Stimulated activated CD4-positive, alpha-beta T cell treated with anti-CD3 and anti-CD28 coated beads, Interleukin-4, amount 100 ng/mL, for 1 hour (primary cell): ENCODE results near the gene KIF2B.
"Not testable (repeated sequence)": the region's sequence is repeated elsewhere in the genome, so short reads cannot be mapped to it uniquely, and the experiment has no call there.

ENCODE experiments used
- DNase-seq: peaks from one replicate; pipeline ENCODE4 v3.0.0-alpha.2; 2020

KIF2B gene

GRCh38 chr17:53822764-53823163, at the start of gene KIF2B:
Gene KIF2B (plus strand): TSS chr17:53822927. CDS start chr17:53823034, 107 bp downstream.
- DNase-seq, result no peak

GRCh38 chr17:53780320-53780719, 42.4 kb upstream of the KIF2B start:
- DNase-seq, result no peak

- DNase-seq, result no peak
Observed at GRCh38 chr17:53791551-53791950, 31.2 kb upstream of the KIF2B start.

GRCh38 chr17:53792451-53792850, 30.3 kb upstream of the KIF2B start:
- no peak for DNase-seq

- no peak for DNase-seq
Observed at GRCh38 chr17:53792997-53793396, 29.7 kb upstream of the KIF2B start.

GRCh38 chr17:53794875-53795274, 27.9 kb upstream of the KIF2B start:
- no peak for DNase-seq

GRCh38 chr17:53796642-53797041, 26.1 kb upstream of the KIF2B start:
- no peak for DNase-seq

- no peak for DNase-seq
Observed at GRCh38 chr17:53797501-53797900, 25.2 kb upstream of the KIF2B start.

- DNase-seq, result no peak
Observed at GRCh38 chr17:53804437-53804836, 18.3 kb upstream of the KIF2B start.

GRCh38 chr17:53806473-53806872, 16.3 kb upstream of the KIF2B start:
- no peak for DNase-seq

- DNase-seq, result no peak
Observed at GRCh38 chr17:53807286-53807685, 15.4 kb upstream of the KIF2B start.

- DNase-seq, result no peak
Observed at GRCh38 chr17:53818271-53818670, 4.5 kb upstream of the KIF2B start.

- DNase-seq, result no peak
Observed at GRCh38 chr17:53818929-53819328, 3.8 kb upstream of the KIF2B start.

- no peak for DNase-seq
Observed at GRCh38 chr17:53819956-53820355, 2.8 kb upstream of the KIF2B start.

GRCh38 chr17:53823341-53824050, 769 bp downstream of the KIF2B start:
- no peak for DNase-seq

GRCh38 chr17:53834771-53835170, 12.0 kb downstream of the KIF2B start:
- DNase-seq, result not testable (repeated sequence)

- no peak for DNase-seq
Observed at GRCh38 chr17:53837131-53837530, 14.4 kb downstream of the KIF2B start.

- DNase-seq, result no peak
Observed at GRCh38 chr17:53844491-53845107, 21.9 kb downstream of the KIF2B start.

- DNase-seq, result not testable (repeated sequence)
Observed at GRCh38 chr17:53871128-53871527, 48.4 kb downstream of the KIF2B start.
